ENCODE results near the gene KHSRP. TPM values are rescaled to one million over a fixed set of nuclear protein-coding genes. Genes with fewer than 3 reads are reported as not detected.

The KHSRP gene
- total and polyA plus RNA-seq, 2 of the 13 experiments (the other 11 are each of a cell fraction or from before 2014, with no cell fraction given) = 72.1 to 129 TPM

DNA sequence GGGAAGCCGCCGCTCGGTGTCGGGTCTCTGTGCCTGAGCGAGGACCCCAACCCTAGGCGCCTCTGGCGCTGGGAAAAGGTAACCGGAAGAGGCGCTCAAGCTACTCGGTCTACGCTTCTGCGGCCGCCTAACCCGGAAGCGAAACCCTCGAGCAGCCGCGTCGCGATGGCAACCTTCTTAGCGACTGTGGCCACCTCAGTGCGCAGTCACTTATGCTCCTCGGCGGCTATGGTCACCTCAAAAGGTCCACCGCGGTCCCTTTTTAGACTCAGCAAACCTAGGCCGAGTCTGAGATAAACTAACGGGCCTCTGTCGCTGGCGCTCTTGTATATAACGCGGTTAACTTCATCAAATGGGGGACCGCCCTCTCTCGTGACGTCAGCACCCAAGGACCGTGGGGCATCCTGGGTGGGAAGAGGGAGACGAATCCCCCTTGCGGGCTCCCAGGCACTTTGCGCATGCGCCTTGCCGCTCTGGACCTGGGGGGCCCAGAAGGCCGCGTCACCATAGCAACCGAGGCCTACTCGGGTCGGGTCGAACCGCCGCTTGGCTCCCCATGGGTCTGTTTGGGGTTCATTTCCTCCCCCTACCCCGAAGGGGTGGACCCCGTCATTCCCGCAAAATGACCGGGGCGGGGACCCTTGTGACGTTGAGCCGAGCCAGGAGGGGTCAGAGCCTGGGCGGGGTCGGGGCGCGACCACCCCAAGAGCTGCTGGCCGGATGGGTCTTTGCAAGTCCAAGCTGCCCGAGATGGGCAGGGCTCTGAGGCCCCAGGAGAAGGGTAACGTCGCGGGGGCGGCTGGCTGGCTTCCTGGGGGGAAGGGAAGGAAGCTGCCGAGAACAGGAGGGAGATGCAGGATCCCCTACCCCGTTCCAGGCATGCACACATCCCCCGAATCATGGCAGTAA, 31.3 kb downstream of the KHSRP start, which contains the start of gene GTF2F1 (continued):
- TF ChIP-seq, protein P1, sequence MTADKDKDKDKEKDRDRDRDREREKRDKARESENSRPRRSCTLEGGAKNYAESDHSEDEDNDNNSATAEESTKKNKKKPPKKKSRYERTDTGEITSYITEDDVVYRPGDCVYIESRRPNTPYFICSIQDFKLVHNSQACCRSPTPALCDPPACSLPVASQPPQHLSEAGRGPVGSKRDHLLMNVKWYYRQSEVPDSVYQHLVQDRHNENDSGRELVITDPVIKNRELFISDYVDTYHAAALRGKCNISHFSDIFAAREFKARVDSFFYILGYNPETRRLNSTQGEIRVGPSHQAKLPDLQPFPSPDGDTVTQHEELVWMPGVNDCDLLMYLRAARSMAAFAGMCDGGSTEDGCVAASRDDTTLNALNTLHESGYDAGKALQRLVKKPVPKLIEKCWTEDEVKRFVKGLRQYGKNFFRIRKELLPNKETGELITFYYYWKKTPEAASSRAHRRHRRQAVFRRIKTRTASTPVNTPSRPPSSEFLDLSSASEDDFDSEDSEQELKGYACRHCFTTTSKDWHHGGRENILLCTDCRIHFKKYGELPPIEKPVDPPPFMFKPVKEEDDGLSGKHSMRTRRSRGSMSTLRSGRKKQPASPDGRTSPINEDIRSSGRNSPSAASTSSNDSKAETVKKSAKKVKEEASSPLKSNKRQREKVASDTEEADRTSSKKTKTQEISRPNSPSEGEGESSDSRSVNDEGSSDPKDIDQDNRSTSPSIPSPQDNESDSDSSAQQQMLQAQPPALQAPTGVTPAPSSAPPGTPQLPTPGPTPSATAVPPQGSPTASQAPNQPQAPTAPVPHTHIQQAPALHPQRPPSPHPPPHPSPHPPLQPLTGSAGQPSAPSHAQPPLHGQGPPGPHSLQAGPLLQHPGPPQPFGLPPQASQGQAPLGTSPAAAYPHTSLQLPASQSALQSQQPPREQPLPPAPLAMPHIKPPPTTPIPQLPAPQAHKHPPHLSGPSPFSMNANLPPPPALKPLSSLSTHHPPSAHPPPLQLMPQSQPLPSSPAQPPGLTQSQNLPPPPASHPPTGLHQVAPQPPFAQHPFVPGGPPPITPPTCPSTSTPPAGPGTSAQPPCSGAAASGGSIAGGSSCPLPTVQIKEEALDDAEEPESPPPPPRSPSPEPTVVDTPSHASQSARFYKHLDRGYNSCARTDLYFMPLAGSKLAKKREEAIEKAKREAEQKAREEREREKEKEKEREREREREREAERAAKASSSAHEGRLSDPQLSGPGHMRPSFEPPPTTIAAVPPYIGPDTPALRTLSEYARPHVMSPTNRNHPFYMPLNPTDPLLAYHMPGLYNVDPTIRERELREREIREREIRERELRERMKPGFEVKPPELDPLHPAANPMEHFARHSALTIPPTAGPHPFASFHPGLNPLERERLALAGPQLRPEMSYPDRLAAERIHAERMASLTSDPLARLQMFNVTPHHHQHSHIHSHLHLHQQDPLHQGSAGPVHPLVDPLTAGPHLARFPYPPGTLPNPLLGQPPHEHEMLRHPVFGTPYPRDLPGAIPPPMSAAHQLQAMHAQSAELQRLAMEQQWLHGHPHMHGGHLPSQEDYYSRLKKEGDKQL (CRISPR knock-in tag; IDR thresholded peaks at IDR 0.05; ENCODE audit: low read depth) = no peak
- TF ChIP-seq, protein P2, sequence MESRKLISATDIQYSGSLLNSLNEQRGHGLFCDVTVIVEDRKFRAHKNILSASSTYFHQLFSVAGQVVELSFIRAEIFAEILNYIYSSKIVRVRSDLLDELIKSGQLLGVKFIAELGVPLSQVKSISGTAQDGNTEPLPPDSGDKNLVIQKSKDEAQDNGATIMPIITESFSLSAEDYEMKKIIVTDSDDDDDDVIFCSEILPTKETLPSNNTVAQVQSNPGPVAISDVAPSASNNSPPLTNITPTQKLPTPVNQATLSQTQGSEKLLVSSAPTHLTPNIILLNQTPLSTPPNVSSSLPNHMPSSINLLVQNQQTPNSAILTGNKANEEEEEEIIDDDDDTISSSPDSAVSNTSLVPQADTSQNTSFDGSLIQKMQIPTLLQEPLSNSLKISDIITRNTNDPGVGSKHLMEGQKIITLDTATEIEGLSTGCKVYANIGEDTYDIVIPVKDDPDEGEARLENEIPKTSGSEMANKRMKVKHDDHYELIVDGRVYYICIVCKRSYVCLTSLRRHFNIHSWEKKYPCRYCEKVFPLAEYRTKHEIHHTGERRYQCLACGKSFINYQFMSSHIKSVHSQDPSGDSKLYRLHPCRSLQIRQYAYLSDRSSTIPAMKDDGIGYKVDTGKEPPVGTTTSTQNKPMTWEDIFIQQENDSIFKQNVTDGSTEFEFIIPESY (CRISPR knock-in tag; IDR thresholded peaks at IDR 0.05) = no peak
- TF ChIP-seq ZNF180 (CRISPR knock-in tag; IDR thresholded peaks at IDR 0.05; ENCODE audit: borderline replicate concordance, low read depth) = no peak
- TF ChIP-seq NONO (IDR thresholded peaks at IDR 0.05) = no peak
- no peak; the same call in 1 of the 2 replicates for TF ChIP-seq NONO (CRISPR knock-in tag; conservative IDR thresholded peaks at IDR 0.05)
- TF ChIP-seq, protein P3, sequence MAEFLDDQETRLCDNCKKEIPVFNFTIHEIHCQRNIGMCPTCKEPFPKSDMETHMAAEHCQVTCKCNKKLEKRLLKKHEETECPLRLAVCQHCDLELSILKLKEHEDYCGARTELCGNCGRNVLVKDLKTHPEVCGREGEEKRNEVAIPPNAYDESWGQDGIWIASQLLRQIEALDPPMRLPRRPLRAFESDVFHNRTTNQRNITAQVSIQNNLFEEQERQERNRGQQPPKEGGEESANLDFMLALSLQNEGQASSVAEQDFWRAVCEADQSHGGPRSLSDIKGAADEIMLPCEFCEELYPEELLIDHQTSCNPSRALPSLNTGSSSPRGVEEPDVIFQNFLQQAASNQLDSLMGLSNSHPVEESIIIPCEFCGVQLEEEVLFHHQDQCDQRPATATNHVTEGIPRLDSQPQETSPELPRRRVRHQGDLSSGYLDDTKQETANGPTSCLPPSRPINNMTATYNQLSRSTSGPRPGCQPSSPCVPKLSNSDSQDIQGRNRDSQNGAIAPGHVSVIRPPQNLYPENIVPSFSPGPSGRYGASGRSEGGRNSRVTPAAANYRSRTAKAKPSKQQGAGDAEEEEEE (CRISPR knock-in tag; IDR thresholded peaks at IDR 0.05; ENCODE audit: borderline replicate concordance) = no peak
- TF ChIP-seq, protein P4, sequence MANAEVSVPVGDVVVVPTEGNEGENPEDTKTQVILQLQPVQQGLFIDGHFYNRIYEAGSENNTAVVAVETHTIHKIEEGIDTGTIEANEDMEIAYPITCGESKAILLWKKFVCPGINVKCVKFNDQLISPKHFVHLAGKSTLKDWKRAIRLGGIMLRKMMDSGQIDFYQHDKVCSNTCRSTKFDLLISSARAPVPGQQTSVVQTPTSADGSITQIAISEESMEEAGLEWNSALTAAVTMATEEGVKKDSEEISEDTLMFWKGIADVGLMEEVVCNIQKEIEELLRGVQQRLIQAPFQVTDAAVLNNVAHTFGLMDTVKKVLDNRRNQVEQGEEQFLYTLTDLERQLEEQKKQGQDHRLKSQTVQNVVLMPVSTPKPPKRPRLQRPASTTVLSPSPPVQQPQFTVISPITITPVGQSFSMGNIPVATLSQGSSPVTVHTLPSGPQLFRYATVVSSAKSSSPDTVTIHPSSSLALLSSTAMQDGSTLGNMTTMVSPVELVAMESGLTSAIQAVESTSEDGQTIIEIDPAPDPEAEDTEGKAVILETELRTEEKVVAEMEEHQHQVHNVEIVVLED (CRISPR knock-in tag; IDR thresholded peaks at IDR 0.05; ENCODE audit: borderline replicate concordance) = peak; percentile 82; the same call in 1 of the 2 replicates
- no peak for TF ChIP-seq ZNF678 (CRISPR knock-in tag; IDR thresholded peaks at IDR 0.05)
- no peak for TF ChIP-seq SETDB1 (CRISPR knock-in tag; IDR thresholded peaks at IDR 0.05; ENCODE audit: borderline replicate concordance)
- TF ChIP-seq ZNF775 (CRISPR knock-in tag; IDR thresholded peaks at IDR 0.05; ENCODE audit: borderline replicate concordance) = no peak
- peak; percentile 49; the same call in 1 of the 2 replicates for TF ChIP-seq ZNF614 (CRISPR knock-in tag; IDR thresholded peaks at IDR 0.05; ENCODE audit: borderline replicate concordance)
- no peak for TF ChIP-seq NFKB2 (CRISPR knock-in tag; IDR thresholded peaks at IDR 0.05; ENCODE audit: borderline replicate concordance)
- peak; percentile 68; the same call in 1 of the 2 replicates for TF ChIP-seq ZNF350 (CRISPR knock-in tag; IDR thresholded peaks at IDR 0.05; ENCODE audit: borderline replicate concordance, low read depth)
- TF ChIP-seq, protein P5, sequence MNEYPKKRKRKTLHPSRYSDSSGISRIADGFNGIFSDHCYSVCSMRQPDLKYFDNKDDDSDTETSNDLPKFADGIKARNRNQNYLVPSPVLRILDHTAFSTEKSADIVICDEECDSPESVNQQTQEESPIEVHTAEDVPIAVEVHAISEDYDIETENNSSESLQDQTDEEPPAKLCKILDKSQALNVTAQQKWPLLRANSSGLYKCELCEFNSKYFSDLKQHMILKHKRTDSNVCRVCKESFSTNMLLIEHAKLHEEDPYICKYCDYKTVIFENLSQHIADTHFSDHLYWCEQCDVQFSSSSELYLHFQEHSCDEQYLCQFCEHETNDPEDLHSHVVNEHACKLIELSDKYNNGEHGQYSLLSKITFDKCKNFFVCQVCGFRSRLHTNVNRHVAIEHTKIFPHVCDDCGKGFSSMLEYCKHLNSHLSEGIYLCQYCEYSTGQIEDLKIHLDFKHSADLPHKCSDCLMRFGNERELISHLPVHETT (CRISPR knock-in tag; conservative IDR thresholded peaks at IDR 0.05) = no peak
- TF ChIP-seq SMAD9 (CRISPR knock-in tag; IDR thresholded peaks at IDR 0.05) = no peak
